GM23338 (cell line): ENCODE measurements around the gene OTOP2. TPM values are rescaled to one million over a fixed set of nuclear protein-coding genes. Genes with fewer than 3 reads are reported as not detected.

Source experiments
- ATAC-seq: fragments of 200-7000 bp; cut with Tn5 transposase; 3 replicates; pipeline ENCODE4 v1.9.1; 2020
- DNase-seq: peaks from one replicate; pipeline ENCODE4 v3.0.0-alpha.2; 2015; ENCODE audit warnings: low spot score
- H2AFZ ChIP-seq: fragments of 200-600 bp; sonication (generic); 2 replicates; pipeline ENCODE4 v1.8.0; 2016; ENCODE audit warnings: antibody characterized with exemption, mild to moderate bottlenecking, moderate library complexity
- H3F3A ChIP-seq: fragments of 200-600 bp; sonication (generic); replicated peaks from 2 replicates; pipeline ENCODE4 v1.8.0; 2017; ENCODE audit warnings: antibody characterized with exemption, mixed run types, low read depth
- H3K27ac ChIP-seq: fragments of 200-600 bp; sonication (generic); 2 replicates; pipeline ENCODE4 v1.6.1; 2016; ENCODE audit warnings: low read depth
- H3K27me3 ChIP-seq: fragments of 200-600 bp; sonication (generic); 2 replicates; pipeline ENCODE4 v1.8.0; 2016; ENCODE audit warnings: mild to moderate bottlenecking, mixed run types, moderate library complexity; ENCODE audit not compliant: insufficient read depth
- H3K36me3 ChIP-seq: fragments of 200-600 bp; sonication (generic); 2 replicates; pipeline ENCODE4 v1.8.0; 2016; ENCODE audit warnings: mild to moderate bottlenecking; ENCODE audit not compliant: insufficient read depth
- H3K4me1 ChIP-seq: fragments of 200-600 bp; sonication (generic); 2 replicates; pipeline ENCODE4 v1.8.0; 2016; ENCODE audit warnings: mild to moderate bottlenecking, moderate library complexity; ENCODE audit not compliant: insufficient read depth
- H3K4me2 ChIP-seq: fragments of 200-600 bp; sonication (generic); 2 replicates; pipeline ENCODE4 v1.7.1; 2017; ENCODE audit warnings: mixed run types
- H3K4me3 ChIP-seq: fragments of 200-600 bp; sonication (generic); 2 replicates; pipeline ENCODE4 v1.6.1; 2016; ENCODE audit warnings: mixed run types
- H3K79me2 ChIP-seq: fragments of 200-600 bp; sonication (generic); replicated peaks from 2 replicates; pipeline ENCODE4 v1.8.0; 2017; ENCODE audit warnings: mild to moderate bottlenecking; ENCODE audit not compliant: insufficient read depth
- H3K9me2 ChIP-seq: fragments of 200-600 bp; sonication (generic); 2 replicates; pipeline ENCODE4 v1.8.0; 2017; ENCODE audit not compliant: insufficient read depth
- H4K20me1 ChIP-seq: fragments of 200-600 bp; sonication (generic); replicated peaks from 2 replicates; pipeline ENCODE4 v1.8.0; 2017; ENCODE audit warnings: mild to moderate bottlenecking; ENCODE audit not compliant: insufficient read depth
- H3K27ac Mint-ChIP-seq: 2 replicates; pipeline ENCODE4 v1.8.0; 2020; ENCODE audit warnings: inconsistent platforms, mild to moderate bottlenecking, moderate library complexity, mixed read lengths
- H3K27me3 Mint-ChIP-seq: 3 replicates; pipeline ENCODE4 v1.8.0; 2022; ENCODE audit warnings: low read depth, mild to moderate bottlenecking, moderate library complexity, mixed read lengths, inconsistent platforms; ENCODE audit not compliant: insufficient read depth, poor library complexity
- H3K36me3 Mint-ChIP-seq: 3 replicates; pipeline ENCODE4 v1.8.0; 2021; ENCODE audit warnings: low read depth, mild to moderate bottlenecking, inconsistent platforms, moderate library complexity, mixed read lengths
- H3K4me1 Mint-ChIP-seq: 3 replicates; pipeline ENCODE4 v1.8.0; 2020; ENCODE audit warnings: mild to moderate bottlenecking, inconsistent platforms, mixed read lengths
- H3K4me3 Mint-ChIP-seq: 3 replicates; pipeline ENCODE4 v1.8.0; 2021; ENCODE audit warnings: moderate library complexity, mild to moderate bottlenecking, inconsistent platforms, mixed read lengths
- H3K9me3 Mint-ChIP-seq: 3 replicates; pipeline ENCODE4 v1.8.0; 2020; ENCODE audit warnings: moderate library complexity, mild to moderate bottlenecking, inconsistent platforms, mixed read lengths
- CREB1 ChIP-seq: fragments of 250-450 bp; sonication (Bioruptor Pico); IDR thresholded peaks from 2 replicates; pipeline ENCODE4 v1.5.0; 2020; ENCODE audit warnings: low read depth, mild to moderate bottlenecking, moderate library complexity
- CTCF ChIP-seq, 2 experiments: fragments of 200-600 bp in 1 of 2; sonication (generic) in 1 of 2; conservative IDR thresholded peaks; 2 replicates each; pipeline versions ENCODE4 v1.5.1 to v1.6.1; 2016 to 2017; ENCODE audit warnings: antibody characterized with exemption in 2 of 2, low read depth in 2 of 2, mild to moderate bottlenecking in 2 of 2, moderate library complexity in 1 of 2
- ETS1 ChIP-seq: IDR thresholded peaks from 2 replicates; pipeline ENCODE4 v1.6.1; 2016; ENCODE audit warnings: antibody characterized with exemption
- EZH2 ChIP-seq: fragments of 200-600 bp; sonication (generic); IDR thresholded peaks from one replicate; pipeline ENCODE4 v1.8.0; 2017; ENCODE audit warnings: antibody characterized with exemption, mild to moderate bottlenecking, low read depth; ENCODE audit not compliant: unreplicated experiment
- EZH2phosphoT487 ChIP-seq: fragments of 200-600 bp; sonication (generic); IDR thresholded peaks from one replicate; pipeline ENCODE4 v1.8.1; 2018; ENCODE audit warnings: antibody characterized with exemption; ENCODE audit not compliant: unreplicated experiment
- JUNB ChIP-seq: IDR thresholded peaks from one replicate; pipeline ENCODE4 v1.6.1; 2016; ENCODE audit warnings: antibody characterized with exemption; ENCODE audit not compliant: unreplicated experiment
- NANOG ChIP-seq: IDR thresholded peaks from 2 replicates; pipeline ENCODE4 v1.6.1; 2016; ENCODE audit warnings: antibody characterized with exemption, borderline replicate concordance
- POLR2AphosphoS5 ChIP-seq: IDR thresholded peaks from 2 replicates; pipeline ENCODE4 v1.6.1; 2016; ENCODE audit warnings: antibody characterized with exemption, low read depth
- REST ChIP-seq: IDR thresholded peaks from one replicate; pipeline ENCODE4 v1.6.1; 2018; ENCODE audit warnings: antibody characterized with exemption; ENCODE audit not compliant: unreplicated experiment
- STAT1 ChIP-seq: IDR thresholded peaks from one replicate; pipeline ENCODE4 v1.6.1; 2016; ENCODE audit warnings: antibody characterized with exemption; ENCODE audit not compliant: unreplicated experiment
- ZNF114 ChIP-seq: fragments of 250-450 bp; sonication (Bioruptor Pico); IDR thresholded peaks from 2 replicates; pipeline ENCODE4 v1.5.0; 2020; ENCODE audit warnings: mild to moderate bottlenecking, moderate library complexity
- ZNF331 ChIP-seq: fragments of 250-450 bp; sonication (Bioruptor Pico); IDR thresholded peaks from 2 replicates; pipeline ENCODE4 v1.5.0; 2020; ENCODE audit warnings: low read depth, mild to moderate bottlenecking, moderate library complexity
- ZNF462 ChIP-seq: fragments of 250-450 bp; sonication (Bioruptor Pico); IDR thresholded peaks from 2 replicates; pipeline ENCODE4 v1.5.0; 2020; ENCODE audit warnings: mild to moderate bottlenecking, moderate library complexity
- polyA plus RNA-seq: library from polyadenylated mRNA; unstranded; fragments of >200 nt; fragmentation: Nextera tagmentation; extraction: Ambion mirVana; gene quantifications from 2 replicates; pipeline ENCODE4 v1.2.1, GENCODE V29; 2016
- total RNA-seq: library from RNA; depleted of rRNA; stranded (reverse); fragments of >200 nt; shearing (Covaris generic); gene quantifications from 2 replicates; pipeline ENCODE4 v1.2.3, GENCODE V29; 2014

The OTOP2 gene
- total and polyA plus RNA-seq, 2 experiments from 2014 or later: not detected

- H3K4me2 ChIP-seq: no peak overlapping the region
- no peak overlapping the region for H3K4me3 ChIP-seq
- Mint-ChIP-seq H3K36me3 (no peaks in the 10 kb centered on the region), H3K4me3 (no peak overlapping the region), H3K9me3 (no peaks in the 10 kb centered on the region), H3K27ac (no peak overlapping the region), H3K27me3 (peaks cover 21% of the 10 kb centered on the region), H3K4me1 (peaks cover 11% of the 10 kb centered on the region)
- TF ChIP-seq ZNF331 (CRISPR knock-in tag) (no peak), EZH2 (no peak), CREB1 (no peak), STAT1 (no peak), NANOG (no peak), ZNF114 (no peak), ZNF462 (no peak), ETS1 (no peak), POLR2AphosphoS5 (no peak), CTCF (conservative IDR thresholded peaks at IDR 0.05; ENCODE audit: low read depth in 2 of 2) (no peak), REST (no peak), EZH2phosphoT487 (no peak), JUNB (no peak)
- DNase-seq: peak; percentile 51
- H4K20me1 ChIP-seq: no peaks in the 10 kb centered on the region
- H3K27ac ChIP-seq: no peak overlapping the region
- no peaks in the 10 kb centered on the region for H3K79me2 ChIP-seq
- H3K9me2 ChIP-seq: no peaks in the 10 kb centered on the region
- peaks cover 10% of the 10 kb centered on the region for H3K27me3 ChIP-seq
- H3F3A ChIP-seq: no peaks in the 10 kb centered on the region
- ATAC-seq: peak; percentile 73
- no peak overlapping the region for H2AFZ ChIP-seq
- 0 out of 2 replicates have a peak, but pooled peaks cover 4% of the 10 kb centered on the region for H3K4me1 ChIP-seq
- no peaks in the 10 kb centered on the region for H3K36me3 ChIP-seq
Observed at GRCh38 chr17:74943808-74944522, 19.9 kb downstream of the OTOP2 start.
